IgD-negative memory B cell (primary cell): Measurements from ENCODE around the gene FMN1. TPM values are rescaled to one million over a fixed set of nuclear protein-coding genes. Genes with fewer than 3 reads are reported as not detected.

Experiments
- H3K27ac Mint-ChIP-seq, 3 donors: one replicate each; pipeline ENCODE4 v1.8.0; 2020 to 2022; ENCODE audit warnings: mild to moderate bottlenecking in 3 of 3, mixed read lengths in 3 of 3, moderate library complexity in 1 of 3
- H3K27me3 Mint-ChIP-seq: one replicate; pipeline ENCODE4 v1.8.0; 2021; ENCODE audit warnings: mixed read lengths
- H3K36me3 Mint-ChIP-seq: one replicate; pipeline ENCODE4 v1.8.0; 2020; ENCODE audit warnings: mild to moderate bottlenecking, mixed read lengths
- H3K4me1 Mint-ChIP-seq, 3 donors: one replicate each; pipeline ENCODE4 v1.8.0; 2020 to 2022; ENCODE audit warnings: mixed read lengths in 3 of 3, mild to moderate bottlenecking in 1 of 3
- H3K4me3 Mint-ChIP-seq, 4 donors: one replicate each; pipeline ENCODE4 v1.8.0; 2020 to 2022; ENCODE audit warnings: mild to moderate bottlenecking in 4 of 4, mixed read lengths in 4 of 4, moderate library complexity in 3 of 4
- H3K9me3 Mint-ChIP-seq, 3 donors: one replicate each; pipeline ENCODE4 v1.8.0; 2020 to 2021; ENCODE audit warnings: mixed read lengths in 3 of 3, mild to moderate bottlenecking in 1 of 3
- polyA plus RNA-seq: library from polyadenylated mRNA; unstranded; fragments of 300-500 nt; fragmentation: Illumina TruSeq; gene quantifications from one replicate; pipeline ENCODE4 v1.2.3, GENCODE V29; 2021

FMN1 gene
- polyA plus RNA-seq, 1 donor from 2014 or later = not detected

DNA sequence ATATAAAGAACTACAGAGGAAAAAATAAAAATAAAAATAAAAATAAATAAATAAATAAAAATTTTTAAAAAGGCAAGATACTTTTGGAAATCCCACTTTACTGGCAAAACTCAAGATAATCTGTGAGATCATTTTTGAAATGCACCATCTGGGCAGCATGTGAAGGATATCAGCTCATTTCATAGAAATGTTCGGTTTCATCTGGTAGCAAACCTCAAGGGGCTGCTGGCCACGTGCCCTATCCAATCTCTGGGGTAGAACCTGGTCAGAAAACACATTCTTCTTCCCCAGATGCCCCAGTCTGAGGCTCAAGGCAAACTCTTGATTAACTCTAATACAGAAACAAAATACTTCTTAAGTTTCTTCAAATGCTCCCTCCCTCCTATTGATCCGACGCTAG lies 166.0 kb downstream of the FMN1 start:
- no peak overlapping the region for H3K4me3 Mint-ChIP-seq

DNA sequence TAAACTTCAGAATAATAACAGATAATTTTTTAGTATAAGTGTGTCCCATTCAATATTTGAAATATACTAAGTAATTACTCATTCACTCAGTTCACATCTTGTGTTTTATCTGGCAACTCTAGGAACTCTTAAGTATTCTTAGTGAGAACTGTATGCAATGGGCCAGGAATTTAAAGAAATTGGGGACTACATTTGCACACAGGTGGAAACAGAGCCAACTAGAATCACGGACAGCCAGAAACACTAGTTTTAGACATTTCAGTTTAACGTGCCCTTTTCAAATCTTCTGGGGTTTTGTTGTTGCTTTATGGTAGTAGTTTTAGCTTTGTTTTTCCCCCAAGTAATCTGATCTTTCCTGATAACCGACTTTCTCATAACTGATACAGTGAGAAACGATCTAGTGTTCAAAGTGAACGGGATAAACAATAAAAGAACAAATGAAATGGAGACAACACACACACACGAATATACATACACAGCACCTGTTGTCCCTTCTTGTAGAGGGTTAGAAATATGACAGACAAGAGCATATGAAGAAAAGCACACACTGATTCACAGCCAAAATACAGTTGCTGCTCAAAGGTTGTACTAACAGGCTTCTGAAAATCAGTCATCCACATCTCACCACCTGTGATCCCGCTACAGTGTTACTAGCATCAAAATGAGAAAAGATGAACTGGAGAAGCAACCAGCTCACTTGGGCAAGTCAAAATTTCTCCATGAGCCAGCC lies 167.0 kb downstream of the FMN1 start:
- H3K9me3 Mint-ChIP-seq = no peaks in the 10 kb centered on the region
- no peak overlapping the region for H3K27ac Mint-ChIP-seq
- no peaks in the 10 kb centered on the region for H3K36me3 Mint-ChIP-seq
- H3K27me3 Mint-ChIP-seq = peaks cover 2% of the 10 kb centered on the region
- no peaks in the 10 kb centered on the region for H3K4me1 Mint-ChIP-seq
- H3K4me3 Mint-ChIP-seq = no peak overlapping the region

More for the DNA sequence above, 166.0 kb downstream of the FMN1 start:
- Mint-ChIP-seq H3K4me1 (no peaks in the 10 kb centered on the region), H3K36me3 (no peaks in the 10 kb centered on the region), H3K9me3 (no peaks in the 10 kb centered on the region), H3K27me3 (no peaks in the 10 kb centered on the region), H3K27ac (peak overlapping the region in 1 of 3 donors; percentile 54)

DNA sequence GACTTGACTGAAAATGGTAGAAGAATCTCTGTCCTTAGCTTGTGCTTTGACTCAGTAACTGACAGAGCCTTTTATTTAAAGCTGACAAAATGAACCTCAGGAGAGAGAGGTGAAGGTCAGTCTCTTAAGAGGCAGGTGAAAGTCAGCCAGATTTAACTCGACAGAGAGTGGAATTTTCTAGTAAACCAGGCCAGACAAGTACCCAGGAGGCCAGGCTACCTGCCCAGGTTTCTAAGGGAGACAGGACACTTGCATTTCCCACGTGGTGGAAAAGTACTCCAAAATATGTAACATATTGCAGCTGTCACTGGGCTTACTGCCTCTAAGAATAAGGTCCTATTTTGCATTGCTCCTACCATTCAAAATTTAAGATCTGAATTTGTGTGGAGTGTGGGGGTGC lies 167.9 kb downstream of the FMN1 start:
- Mint-ChIP-seq H3K9me3 (no peaks in the 10 kb centered on the region), H3K4me1 (no peaks in the 10 kb centered on the region), H3K4me3 (no peak overlapping the region), H3K27ac (no peak overlapping the region), H3K36me3 (peaks cover under 1% of the 10 kb centered on the region), H3K27me3 (peaks cover 5% of the 10 kb centered on the region)

DNA sequence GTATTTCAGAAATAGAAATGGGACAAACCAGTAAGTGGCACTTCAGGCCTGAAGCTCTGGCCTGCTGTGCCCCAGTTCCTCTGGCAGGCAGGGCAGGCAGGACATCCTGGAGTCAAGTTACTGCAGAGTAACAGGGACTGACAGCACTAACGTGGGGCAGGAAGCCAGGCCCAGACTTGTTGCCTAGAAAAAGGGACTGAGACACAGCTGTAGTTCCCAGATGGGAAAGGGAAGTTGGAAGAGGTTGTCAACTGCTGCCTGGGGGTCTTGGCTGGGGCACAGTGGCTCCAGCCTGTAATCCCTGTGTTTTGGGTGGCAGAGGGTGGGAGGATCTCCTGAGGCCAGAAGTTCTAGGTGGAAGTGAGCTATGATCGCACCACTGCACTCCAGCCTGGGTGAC lies 171.9 kb downstream of the FMN1 start:
- no peak overlapping the region for H3K4me3 Mint-ChIP-seq
- H3K4me1 Mint-ChIP-seq = no peaks in the 10 kb centered on the region
- no peaks in the 10 kb centered on the region for H3K9me3 Mint-ChIP-seq
- H3K27ac Mint-ChIP-seq = no peak overlapping the region
- peaks cover 8% of the 10 kb centered on the region for H3K27me3 Mint-ChIP-seq
- H3K36me3 Mint-ChIP-seq = peaks cover 7% of the 10 kb centered on the region

DNA sequence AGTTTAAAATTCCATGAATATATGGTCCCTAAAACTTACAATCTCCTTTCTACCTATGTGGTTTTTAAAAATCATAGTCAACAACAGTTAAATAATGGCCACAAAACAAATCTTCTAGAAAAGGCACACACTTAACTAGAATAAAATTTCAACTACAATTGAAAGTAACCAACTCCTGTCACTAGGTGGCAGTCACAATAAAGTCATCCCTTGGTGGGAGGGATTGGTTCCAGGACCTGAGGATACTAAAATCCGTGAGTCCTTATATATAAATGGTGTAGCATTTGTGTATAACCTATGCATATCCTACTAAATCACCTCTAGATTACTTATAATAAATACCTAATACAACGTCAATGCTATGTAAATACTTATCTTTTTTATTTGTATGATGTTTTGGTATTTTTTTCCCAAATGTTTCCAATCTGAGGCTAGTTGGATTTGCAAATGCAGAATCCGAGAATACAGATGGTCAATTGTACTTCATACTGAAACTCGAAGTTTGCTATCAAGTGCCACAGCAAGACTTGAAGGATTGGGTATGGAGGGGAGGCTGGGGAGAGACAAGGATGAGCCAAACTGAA lies 172.6 kb downstream of the FMN1 start:
- Mint-ChIP-seq H3K4me3 (no peak overlapping the region), H3K27me3 (peaks cover 8% of the 10 kb centered on the region), H3K4me1 (no peaks in the 10 kb centered on the region), H3K36me3 (peaks cover 7% of the 10 kb centered on the region), H3K27ac (no peak overlapping the region), H3K9me3 (no peaks in the 10 kb centered on the region)

DNA sequence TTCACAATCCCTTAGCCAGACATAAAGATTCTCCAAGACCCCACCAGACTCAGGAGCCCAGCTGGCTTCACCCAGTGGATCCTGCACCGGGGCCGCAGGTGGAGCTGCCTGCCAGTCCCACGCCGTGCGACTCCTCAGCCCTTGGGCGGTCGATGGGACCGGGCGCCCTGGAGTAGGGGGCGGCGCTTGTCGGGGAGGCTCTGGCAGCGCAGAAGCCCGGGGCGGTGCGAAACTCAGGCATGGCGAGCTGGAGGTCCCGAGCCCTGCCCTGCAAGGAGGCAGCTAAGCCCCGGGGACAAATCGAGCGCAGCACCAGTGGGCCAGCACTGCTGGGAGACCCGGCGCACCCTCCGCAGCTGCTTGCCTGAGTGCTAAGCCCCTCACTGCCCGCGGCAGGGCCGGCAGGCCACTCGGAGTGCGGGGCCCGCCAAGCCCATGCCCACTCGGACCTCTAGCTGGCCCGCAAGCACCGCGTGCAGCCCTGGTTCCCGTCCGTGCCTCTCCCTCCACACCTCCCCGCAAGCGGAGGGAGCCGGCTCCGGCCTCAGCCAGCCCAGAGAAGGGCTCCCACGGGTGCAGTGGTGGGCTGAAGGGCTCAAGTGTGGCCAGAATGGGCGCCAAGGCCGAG lies 175.0 kb downstream of the FMN1 start:
- Mint-ChIP-seq H3K36me3 (peaks cover 7% of the 10 kb centered on the region), H3K4me3 (no peak overlapping the region), H3K27ac (no peak overlapping the region), H3K4me1 (no peaks in the 10 kb centered on the region), H3K9me3 (no peaks in the 10 kb centered on the region), H3K27me3 (peaks cover 18% of the 10 kb centered on the region)

DNA sequence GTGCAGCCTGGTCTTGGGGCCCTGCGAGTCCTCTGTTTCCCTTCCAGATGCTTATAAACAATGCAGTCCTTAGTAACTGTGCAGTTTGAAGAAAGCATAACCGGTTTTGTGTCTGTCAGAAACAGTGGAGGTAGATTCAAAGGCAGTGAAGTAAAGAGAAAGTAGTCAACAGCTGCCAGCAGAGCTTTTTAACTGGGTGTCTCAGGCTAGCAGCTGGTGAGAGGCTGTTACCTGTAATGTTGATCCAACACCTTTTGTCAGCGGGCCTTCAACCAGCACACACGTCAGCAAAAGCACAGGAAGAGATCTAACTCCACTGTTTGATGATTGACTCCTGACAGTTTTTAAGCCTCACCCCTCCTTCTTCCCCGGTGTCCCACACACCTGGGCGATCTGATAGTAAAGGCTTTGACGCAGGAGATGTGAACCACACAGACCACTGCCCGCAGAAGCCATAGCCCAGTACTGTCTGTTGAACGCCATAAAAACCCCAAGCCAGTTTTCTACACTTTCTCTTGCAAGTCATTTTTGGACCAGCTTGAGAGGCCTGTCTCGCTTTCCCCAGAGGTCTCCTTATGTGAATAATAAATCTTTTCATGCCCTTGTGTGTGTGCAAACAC lies 178.0 kb downstream of the FMN1 start:
- H3K4me3 Mint-ChIP-seq = no peak overlapping the region
- H3K27ac Mint-ChIP-seq = no peak overlapping the region
- no peaks in the 10 kb centered on the region for H3K9me3 Mint-ChIP-seq
- H3K36me3 Mint-ChIP-seq = peaks cover 5% of the 10 kb centered on the region
- no peaks in the 10 kb centered on the region for H3K4me1 Mint-ChIP-seq
- peaks cover 12% of the 10 kb centered on the region for H3K27me3 Mint-ChIP-seq

DNA sequence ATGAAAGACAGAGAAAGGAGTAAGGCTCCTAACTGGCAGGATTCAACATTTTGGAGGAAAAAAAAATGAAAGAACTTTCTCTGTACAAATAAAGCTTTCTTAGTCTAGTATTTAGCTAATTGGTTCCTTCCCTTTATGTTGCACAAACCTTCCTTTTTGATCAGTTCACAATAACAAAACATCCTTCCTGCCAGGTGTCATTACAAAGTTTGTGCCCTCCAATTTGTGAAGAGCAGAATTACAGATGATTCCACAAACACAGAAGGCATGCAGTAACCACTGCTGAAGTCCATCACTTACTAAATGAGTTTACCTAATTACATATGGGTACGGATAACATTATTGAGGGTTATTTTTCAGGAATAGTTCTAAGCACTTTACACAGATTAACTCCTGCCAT lies 179.9 kb downstream of the FMN1 start:
- Mint-ChIP-seq H3K9me3 (peaks cover 0 to under 1% (median under 1%) of the 10 kb centered on the region in 3 donors), H3K27ac (no peak overlapping the region), H3K27me3 (peaks cover 13% of the 10 kb centered on the region), H3K4me1 (no peaks in the 10 kb centered on the region), H3K4me3 (no peak overlapping the region), H3K36me3 (peaks cover 2% of the 10 kb centered on the region)

DNA sequence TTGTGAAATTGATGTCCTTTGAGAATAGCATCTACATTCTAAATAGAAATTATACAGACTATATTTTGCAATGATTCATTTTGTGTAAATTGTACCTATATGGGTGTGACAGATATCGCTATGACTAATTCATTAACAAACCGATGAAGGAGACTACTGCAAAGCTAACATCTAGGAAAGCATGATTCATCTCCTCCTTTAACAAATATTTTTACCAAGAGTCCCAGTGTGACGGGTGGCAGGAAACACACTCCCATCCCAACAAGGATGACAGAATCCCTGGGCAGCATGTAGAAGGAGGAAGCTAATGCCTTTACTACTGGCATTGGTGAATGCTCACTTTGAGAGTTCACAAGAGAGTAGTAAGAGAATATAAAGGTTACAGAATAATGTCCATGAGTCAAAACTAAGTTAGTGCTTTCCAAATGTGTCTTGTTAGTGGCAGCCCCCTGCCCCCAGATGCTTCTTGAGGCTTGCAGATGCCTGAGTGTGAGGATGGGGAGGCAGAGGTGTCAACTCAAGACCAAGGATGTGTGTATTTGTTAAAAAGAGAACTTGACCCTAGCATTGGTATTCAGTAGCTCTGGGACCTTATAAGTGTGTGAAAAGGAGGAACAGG lies 180.6 kb downstream of the FMN1 start:
- Mint-ChIP-seq H3K27ac (no peak overlapping the region), H3K36me3 (peaks cover under 1% of the 10 kb centered on the region), H3K9me3 (peaks cover 0 to 1% (median 1%) of the 10 kb centered on the region in 3 donors), H3K4me3 (no peak overlapping the region), H3K27me3 (peaks cover 13% of the 10 kb centered on the region), H3K4me1 (no peaks in the 10 kb centered on the region)

DNA sequence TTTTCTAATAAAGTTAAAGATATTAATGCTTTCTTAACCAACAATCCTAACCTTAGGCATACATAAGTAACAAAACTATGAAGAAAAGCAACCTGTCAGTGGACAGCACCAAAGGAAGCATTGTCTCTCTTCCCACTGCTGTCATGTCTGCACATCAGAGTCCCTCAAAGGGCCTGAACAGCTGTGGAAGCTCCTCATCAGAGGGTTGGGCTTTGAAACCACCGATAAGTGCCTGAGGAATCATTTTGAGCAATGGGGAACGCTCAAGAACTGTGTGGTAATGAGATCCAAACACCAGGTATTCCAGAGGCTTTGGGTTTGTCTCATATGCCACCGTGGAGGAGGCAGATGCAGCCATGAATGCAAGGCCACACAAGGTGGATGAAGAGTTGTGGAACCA lies 182.5 kb downstream of the FMN1 start:
- Mint-ChIP-seq H3K36me3 (peaks cover 1% of the 10 kb centered on the region), H3K27me3 (peaks cover 13% of the 10 kb centered on the region), H3K27ac (no peak overlapping the region), H3K9me3 (peaks cover 0 to 1% (median 1%) of the 10 kb centered on the region in 3 donors), H3K4me1 (no peaks in the 10 kb centered on the region), H3K4me3 (no peak overlapping the region)

DNA sequence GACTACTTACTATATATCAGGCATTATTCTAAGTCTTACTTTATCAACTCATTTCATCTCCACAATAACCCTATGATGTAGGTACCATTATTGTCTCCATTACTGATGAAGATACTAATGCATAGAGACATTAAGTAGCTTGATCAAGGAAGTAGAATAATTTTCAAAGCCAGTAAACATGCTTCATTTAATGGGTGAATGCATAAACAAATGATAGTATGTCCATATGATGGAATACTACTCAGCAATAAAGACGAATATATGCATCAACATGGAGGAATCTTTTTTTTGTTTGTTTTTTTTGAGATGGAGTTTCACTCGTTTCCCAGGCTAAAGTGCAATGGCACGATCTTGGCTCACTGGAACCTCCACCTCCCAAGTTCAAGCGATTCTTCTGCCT lies 184.9 kb downstream of the FMN1 start:
- peaks cover 7% of the 10 kb centered on the region for H3K27me3 Mint-ChIP-seq
- H3K4me1 Mint-ChIP-seq = no peaks in the 10 kb centered on the region
- H3K4me3 Mint-ChIP-seq = no peak overlapping the region
- H3K36me3 Mint-ChIP-seq = peaks cover 1% of the 10 kb centered on the region
- peaks cover 0 to 1% (median 1%) of the 10 kb centered on the region in 3 donors for H3K9me3 Mint-ChIP-seq
- no peak overlapping the region for H3K27ac Mint-ChIP-seq

DNA sequence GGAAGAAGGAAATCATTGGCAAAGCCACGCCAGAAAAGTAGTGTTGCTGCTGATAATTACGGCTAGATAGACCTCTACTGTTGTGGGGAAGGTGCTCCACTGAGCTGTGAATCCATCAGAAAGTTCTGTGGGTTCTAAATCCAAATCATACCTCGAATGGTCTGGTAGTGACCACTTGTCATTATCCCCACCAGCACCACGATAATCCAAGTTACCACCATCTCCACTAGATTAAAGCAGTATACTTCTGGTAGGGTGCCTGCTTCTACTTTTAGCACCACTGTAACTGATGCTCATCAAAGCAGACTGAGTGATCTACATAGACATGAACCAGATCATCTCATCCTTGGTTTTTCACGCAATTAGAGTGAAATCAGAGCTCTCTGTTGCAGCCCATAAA lies 185.5 kb downstream of the FMN1 start:
- Mint-ChIP-seq H3K27ac (no peak overlapping the region), H3K36me3 (peaks cover 1% of the 10 kb centered on the region), H3K4me3 (no peak overlapping the region), H3K27me3 (peaks cover 7% of the 10 kb centered on the region), H3K4me1 (no peaks in the 10 kb centered on the region), H3K9me3 (peaks cover 0 to 1% (median 1%) of the 10 kb centered on the region in 3 donors)

DNA sequence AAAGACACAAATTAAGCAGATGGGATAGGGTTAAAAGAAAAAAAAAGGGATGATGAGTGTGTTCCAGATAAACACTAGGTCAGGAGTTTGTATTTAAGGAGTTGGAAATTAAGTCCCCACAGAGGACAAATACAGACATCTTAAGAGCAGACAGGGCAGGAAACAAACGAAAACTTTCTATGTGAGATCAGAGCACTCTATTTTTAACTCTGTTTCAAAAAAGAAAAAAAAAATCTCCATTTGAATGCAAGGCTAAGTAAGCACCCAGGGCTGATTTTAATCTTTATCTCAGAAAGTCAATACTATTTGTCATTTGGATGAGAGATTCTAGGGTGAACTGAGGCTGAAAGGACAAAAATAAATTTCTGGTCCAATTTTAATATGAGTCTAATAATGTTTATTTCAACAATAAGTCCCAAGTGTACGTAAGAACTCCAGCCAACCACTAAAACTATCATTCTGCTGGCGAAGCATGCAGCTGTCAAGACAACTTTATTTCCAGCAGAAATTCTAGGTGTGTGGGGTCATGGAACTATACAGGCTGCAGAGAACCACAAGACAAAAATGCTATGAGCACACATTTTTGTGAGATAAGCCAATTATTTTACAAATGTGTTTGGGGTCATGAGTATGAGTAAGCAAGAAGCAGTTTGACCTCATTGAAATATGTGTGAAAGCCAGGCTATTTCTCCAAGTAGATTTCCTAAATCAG lies 186.1 kb downstream of the FMN1 start:
- no peak overlapping the region for H3K4me3 Mint-ChIP-seq
- H3K9me3 Mint-ChIP-seq = peaks cover 0 to 1% (median 1%) of the 10 kb centered on the region in 3 donors
- no peaks in the 10 kb centered on the region for H3K4me1 Mint-ChIP-seq
- H3K27ac Mint-ChIP-seq = no peak overlapping the region
- H3K36me3 Mint-ChIP-seq = peaks cover 1% of the 10 kb centered on the region
- peaks cover 7% of the 10 kb centered on the region for H3K27me3 Mint-ChIP-seq

DNA sequence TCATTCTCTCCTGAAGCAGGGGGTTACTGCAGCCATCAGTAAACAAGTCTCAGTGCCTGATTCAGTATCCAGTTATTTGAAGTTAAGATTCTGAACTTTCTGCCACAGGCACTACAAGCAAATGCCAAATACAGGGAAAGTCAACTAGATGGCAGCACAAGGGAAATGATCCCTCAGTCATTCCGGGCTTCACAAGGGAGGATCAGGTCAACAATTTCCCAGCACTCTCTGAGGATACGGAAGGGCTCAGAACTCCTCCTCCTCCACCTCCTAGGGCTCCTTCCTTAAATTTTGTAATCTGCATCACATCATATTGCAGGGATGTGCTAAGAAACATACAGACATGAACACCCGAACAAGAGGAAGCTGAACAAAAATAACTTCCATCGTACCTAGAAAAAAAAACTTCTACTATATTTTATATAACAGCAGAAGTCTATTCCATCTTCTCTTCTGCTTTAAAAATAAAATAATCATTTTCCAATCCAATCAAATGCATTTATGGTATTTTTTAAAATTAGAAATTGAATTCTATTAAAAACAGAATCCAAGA lies 187.1 kb downstream of the FMN1 start:
- H3K4me1 Mint-ChIP-seq = no peaks in the 10 kb centered on the region
- peaks cover 0 to 1% (median 1%) of the 10 kb centered on the region in 3 donors for H3K9me3 Mint-ChIP-seq
- no peak overlapping the region for H3K27ac Mint-ChIP-seq
- H3K36me3 Mint-ChIP-seq = peaks cover 1% of the 10 kb centered on the region
- no peak overlapping the region for H3K4me3 Mint-ChIP-seq
- peaks cover 12% of the 10 kb centered on the region for H3K27me3 Mint-ChIP-seq
